HCT116 (cell line): ENCODE measurements around the gene SUSD3. TPM values are rescaled to one million over a fixed set of nuclear protein-coding genes. Genes with fewer than 3 reads are reported as not detected.

Experiments used
- ATAC-seq: fragments of 200-7000 bp; cut with Tn5 transposase; 2 replicates; pipeline ENCODE4 v1.9.1; 2020; ENCODE audit warnings: mild to moderate bottlenecking, moderate library complexity
- BruUV-seq: library from RNA; stranded (reverse); fragments of 400-500 nt; replicated peaks from 2 replicates; lab custom pipeline; 2021; lab: Mats Ljungman, UMichigan
- CTCF ChIA-PET: fragments of 300-600 bp; sonication (Branson Sonifier 250); formaldehyde crosslinking; loops from one replicate; lab custom pipeline; 2021; ENCODE audit warnings: antibody characterized with exemption; lab: Charles Lee
- POLR2A ChIA-PET: fragments of 300-600, 350-600 bp; sonication (Branson Sonifier 250); formaldehyde crosslinking; loops from one replicate; lab custom pipeline; 2021; ENCODE audit warnings: antibody characterized with exemption; lab: Charles Lee
- RAD21 ChIA-PET, 2 experiments: fragments of 300-600 bp; sonication (Branson Sonifier 250); formaldehyde crosslinking; loops; one replicate each; lab custom pipeline; 2023; ENCODE audit warnings: low total read pairs in 2 of 2; ENCODE audit not compliant: uncharacterized antibody in 2 of 2, unreplicated experiment in 2 of 2, low non-redundant PET in 1 of 2; lab: Charles Lee
- DNase-seq: peaks from one replicate; pipeline ENCODE4 v3.0.0-alpha.2; 2010; ENCODE audit warnings: low read depth, low spot score
- H2AFZ ChIP-seq: fragments of 200-600 bp; shearing (Covaris generic), sonication (generic); 2 replicates; pipeline ENCODE4 v1.6.1; 2017; ENCODE audit warnings: low read depth, mixed run types, mixed read lengths, antibody characterized with exemption, low read length; ENCODE audit not compliant: poor library complexity, severe bottlenecking
- H3K27ac ChIP-seq: 2 replicates; pipeline ENCODE4 v1.5.1; 2012; ENCODE audit warnings: low read depth, low read length
- H3K27me3 ChIP-seq: fragments of 200-600 bp; sonication (generic); 2 replicates; pipeline ENCODE4 v1.6.1; 2016; ENCODE audit warnings: mixed run types, low read length, mixed read lengths; ENCODE audit not compliant: insufficient read depth
- H3K36me3 ChIP-seq, 2 experiments: fragments of 200-500 bp in 1 of 2; fragments of 200-600 bp in 1 of 2; sonication (Bioruptor generic) in 1 of 2; sonication (generic) in 1 of 2; 2 replicates each; pipeline versions ENCODE4 v1.5.1 to v1.6.1; 2014 to 2016; ENCODE audit warnings: low read length in 2 of 2, inconsistent platforms in 1 of 2, mixed read lengths in 1 of 2, mixed run types in 1 of 2; ENCODE audit not compliant: insufficient read depth in 2 of 2, control insufficient read depth in 1 of 2
- H3K4me1 ChIP-seq, 2 experiments: fragments of 200-600 bp in 1 of 2; sonication (generic) in 1 of 2; 2 replicates each; pipeline versions ENCODE4 v1.5.1 to v1.6.1; 2012 to 2017; ENCODE audit warnings: low read length in 2 of 2, inconsistent platforms in 1 of 2, mild to moderate bottlenecking in 1 of 2, mixed read lengths in 1 of 2, mixed run types in 1 of 2, moderate library complexity in 1 of 2; ENCODE audit not compliant: insufficient read depth in 2 of 2, control insufficient read depth in 1 of 2
- H3K4me2 ChIP-seq: fragments of 200-600 bp; sonication (generic); 2 replicates; pipeline ENCODE4 v1.6.1; 2017; ENCODE audit warnings: mixed run types, low read length, mixed read lengths
- H3K4me3 ChIP-seq, 2 experiments: fragments of 200-600 bp in 1 of 2; sonication (generic) in 1 of 2; replicated peaks in 1 of 2; 2 replicates each; pipeline ENCODE4 v1.5.1; 2011 to 2016; ENCODE audit warnings: low read length in 2 of 2, control low read depth in 1 of 2, low read depth in 1 of 2, mild to moderate bottlenecking in 1 of 2, mixed read lengths in 1 of 2, mixed run types in 1 of 2
- H3K79me2 ChIP-seq: fragments of 200-600 bp; sonication (generic); 2 replicates; pipeline ENCODE4 v1.6.1; 2017; ENCODE audit warnings: mild to moderate bottlenecking, mixed run types, low read length, moderate library complexity, mixed read lengths; ENCODE audit not compliant: insufficient read depth
- H3K9ac ChIP-seq: fragments of 200-600 bp; sonication (generic); 2 replicates; pipeline ENCODE4 v1.6.1; 2016; ENCODE audit warnings: low read length, mixed read lengths
- H3K9me2 ChIP-seq: fragments of 200-600 bp; sonication (generic), shearing (Covaris generic); 2 replicates; pipeline ENCODE4 v1.6.1; 2017; ENCODE audit warnings: mixed run types, mild to moderate bottlenecking, moderate library complexity; ENCODE audit not compliant: insufficient read depth
- H3K9me3 ChIP-seq, 2 experiments: fragments of 200-500 bp in 1 of 2; fragments of 200-600 bp in 1 of 2; sonication (Bioruptor generic) in 1 of 2; sonication (generic) in 1 of 2; 2 replicates each; pipeline ENCODE4 v1.6.1; 2014 to 2017; ENCODE audit warnings: low read length in 2 of 2, mixed read lengths in 2 of 2, inconsistent platforms in 1 of 2, low read depth in 1 of 2, mild to moderate bottlenecking in 1 of 2, mixed run types in 1 of 2, moderate library complexity in 1 of 2; ENCODE audit not compliant: control insufficient read depth in 1 of 2, insufficient read depth in 1 of 2
- H4K20me1 ChIP-seq: fragments of 200-600 bp; sonication (generic), shearing (Covaris generic); 2 replicates; pipeline ENCODE4 v1.6.1; 2017; ENCODE audit warnings: mixed run types, mild to moderate bottlenecking, moderate library complexity; ENCODE audit not compliant: insufficient read depth
- EZH2 ChIP-seq: fragments of 200-600 bp; sonication (generic); IDR thresholded peaks from 2 replicates; pipeline ENCODE4 v1.6.1; 2017; ENCODE audit warnings: antibody characterized with exemption, mixed run types
- EZH2phosphoT487 ChIP-seq: fragments of 200-600 bp; IDR thresholded peaks from 2 replicates; pipeline ENCODE4 v1.6.1; 2018; ENCODE audit warnings: antibody characterized with exemption, borderline replicate concordance
- FOSL1 ChIP-seq: IDR thresholded peaks from 2 replicates; pipeline ENCODE4 v1.6.1; 2012; ENCODE audit warnings: low read depth
- POLR2A ChIP-seq: IDR thresholded peaks from 2 replicates; pipeline ENCODE4 v1.7.0; 2011; ENCODE audit warnings: borderline replicate concordance; ENCODE audit not compliant: insufficient read depth, insufficient read length; ENCODE audit errors: extremely low read depth
- POLR2AphosphoS5 ChIP-seq: IDR thresholded peaks from 2 replicates; pipeline ENCODE4 v1.6.1; 2011; ENCODE audit warnings: mild to moderate bottlenecking, low read depth, low read length, moderate library complexity
- SIN3A ChIP-seq: IDR thresholded peaks from 2 replicates; pipeline ENCODE4 v1.6.1; 2012; ENCODE audit warnings: low read depth
- TCF7L2 ChIP-seq: IDR thresholded peaks from 2 replicates; pipeline ENCODE4 v1.7.0; 2011; ENCODE audit warnings: borderline replicate concordance, inconsistent platforms; ENCODE audit not compliant: insufficient read depth, insufficient read length; ENCODE audit errors: extremely low read depth
- ZFX ChIP-seq: fragments of 450-650 bp; IDR thresholded peaks from 2 replicates; pipeline ENCODE4 v1.6.1; 2017
- ZNF274 ChIP-seq: fragments of 200-500 bp; sonication (Bioruptor generic); IDR thresholded peaks from 2 replicates; pipeline ENCODE4 v1.6.1; 2014; ENCODE audit warnings: mild to moderate bottlenecking, low read depth, low read length, inconsistent platforms
- intact Hi-C: fragments of 100-400 bp; cut with micrococcal nuclease; formaldehyde crosslinking; loops from 2 replicates; pipeline ENCODE4 v1.10.0; 2022
- total RNA-seq: library from RNA; stranded (reverse); gene quantifications from one replicate; pipeline ENCODE4 v1.2.1, GENCODE V29; 2021; ENCODE audit not compliant: unreplicated experiment
- TF ChIP-seq, protein P1 (sequence below), 3 experiments: fragments of 200-600 bp in 1 of 3; sonication (generic) in 1 of 3; IDR thresholded peaks in 2 of 3; conservative IDR thresholded peaks in 1 of 3; 2 replicates each; pipeline ENCODE4 v1.5.1; 2012 to 2017; ENCODE audit warnings: low read depth in 2 of 3, low read length in 2 of 3, antibody characterized with exemption in 1 of 3, borderline replicate concordance in 1 of 3, control low read depth in 1 of 3, mild to moderate bottlenecking in 1 of 3, mixed read lengths in 1 of 3, mixed run types in 1 of 3, moderate library complexity in 1 of 3; ENCODE audit not compliant: insufficient read depth in 1 of 3

Gene SUSD3
- total RNA-seq, 1 experiment from 2014 or later: 11.3 TPM

DNA sequence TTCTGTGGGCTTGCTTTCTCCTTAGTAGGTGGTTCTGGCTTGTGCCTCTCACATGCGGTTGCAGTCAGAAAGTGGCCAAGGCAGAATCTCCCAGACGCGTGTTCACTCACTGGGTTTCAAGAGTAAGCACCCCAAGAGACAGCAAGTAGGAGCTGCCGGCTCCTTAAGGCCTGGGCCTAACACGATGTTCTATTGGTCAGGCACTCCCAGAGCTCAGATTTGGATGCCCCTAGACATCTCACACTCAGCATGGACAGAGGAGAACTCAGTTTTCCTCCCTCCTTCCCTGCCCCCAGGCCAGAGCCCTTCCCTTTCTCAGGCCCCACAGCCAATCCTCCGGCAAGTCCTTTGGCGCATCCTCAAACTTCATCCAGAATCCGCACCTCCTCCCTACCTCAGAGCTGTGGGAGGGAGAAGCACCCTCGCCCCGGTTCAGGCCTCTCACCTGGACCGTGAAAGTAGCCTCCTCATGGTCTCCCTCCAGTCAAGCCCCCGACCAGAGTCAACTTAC, 31.0 kb downstream of the SUSD3 start:
- intact Hi-C loops: no loop called here
- POLR2A ChIA-PET: no interaction called here
- peaks cover 0 to 8% of the 10 kb centered on the region in 2 experiments; a peak in 2 of 4 replicates for H3K36me3 ChIP-seq
- H3K79me2 ChIP-seq: no peaks in the 10 kb centered on the region
- no peak overlapping the region for H3K27ac ChIP-seq
- H3K4me3 ChIP-seq: no peak overlapping the region
- no peaks in the 10 kb centered on the region for H3K27me3 ChIP-seq
- DNase-seq (no peak), ATAC-seq (no peak)
- H4K20me1 ChIP-seq: no peaks in the 10 kb centered on the region
- H3K9me2 ChIP-seq: no peaks in the 10 kb centered on the region
- no TSS peak for BruUV-seq
- RAD21 ChIA-PET: no interaction called here
- no peak overlapping the region for H2AFZ ChIP-seq
- H3K4me1 ChIP-seq: peaks cover 9 to 37% of the 10 kb centered on the region in 2 experiments
- TF ChIP-seq ZNF274 (no peak), EZH2phosphoT487 (no peak), ZFX (no peak), TCF7L2 (no peak), POLR2A (no peak), POLR2AphosphoS5 (no peak), FOSL1 (no peak), EZH2 (no peak), SIN3A (no peak)
- TF ChIP-seq, protein P1, sequence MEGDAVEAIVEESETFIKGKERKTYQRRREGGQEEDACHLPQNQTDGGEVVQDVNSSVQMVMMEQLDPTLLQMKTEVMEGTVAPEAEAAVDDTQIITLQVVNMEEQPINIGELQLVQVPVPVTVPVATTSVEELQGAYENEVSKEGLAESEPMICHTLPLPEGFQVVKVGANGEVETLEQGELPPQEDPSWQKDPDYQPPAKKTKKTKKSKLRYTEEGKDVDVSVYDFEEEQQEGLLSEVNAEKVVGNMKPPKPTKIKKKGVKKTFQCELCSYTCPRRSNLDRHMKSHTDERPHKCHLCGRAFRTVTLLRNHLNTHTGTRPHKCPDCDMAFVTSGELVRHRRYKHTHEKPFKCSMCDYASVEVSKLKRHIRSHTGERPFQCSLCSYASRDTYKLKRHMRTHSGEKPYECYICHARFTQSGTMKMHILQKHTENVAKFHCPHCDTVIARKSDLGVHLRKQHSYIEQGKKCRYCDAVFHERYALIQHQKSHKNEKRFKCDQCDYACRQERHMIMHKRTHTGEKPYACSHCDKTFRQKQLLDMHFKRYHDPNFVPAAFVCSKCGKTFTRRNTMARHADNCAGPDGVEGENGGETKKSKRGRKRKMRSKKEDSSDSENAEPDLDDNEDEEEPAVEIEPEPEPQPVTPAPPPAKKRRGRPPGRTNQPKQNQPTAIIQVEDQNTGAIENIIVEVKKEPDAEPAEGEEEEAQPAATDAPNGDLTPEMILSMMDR (IDR thresholded peaks at IDR 0.05 in 2 of 3, conservative IDR thresholded peaks at IDR 0.05 in 1 of 3; ENCODE audit: borderline replicate concordance in 1 of 3, insufficient read depth in 1 of 3, low read depth in 2 of 3, low read length in 2 of 3): no peak
- CTCF ChIA-PET: no interaction called here
- H3K9ac ChIP-seq: no peak overlapping the region
- no peak overlapping the region for H3K4me2 ChIP-seq
- peaks cover 0 to 21% of the 10 kb centered on the region in 2 experiments; a peak in 2 of 4 replicates for H3K9me3 ChIP-seq
